H1 (cell line): ENCODE measurements around the gene CDK8.

Source experiments
- EZH2 ChIP-seq: fragments of 200-600 bp; sonication (generic); IDR thresholded peaks from 2 replicates; pipeline ENCODE4 v1.7.1; 2012; ENCODE audit warnings: low read depth, mild to moderate bottlenecking, moderate library complexity, low read length, inconsistent platforms; ENCODE audit not compliant: severe bottlenecking
- GTF2F1 ChIP-seq: IDR thresholded peaks from 2 replicates; pipeline ENCODE4 v1.6.1; 2012; ENCODE audit warnings: low read depth, low read length, improper control_type of control experiment, borderline replicate concordance
- POLR2AphosphoS5 ChIP-seq: IDR thresholded peaks from 2 replicates; pipeline ENCODE4 v1.6.1; 2011; ENCODE audit warnings: low read depth, low read length
- SIN3A ChIP-seq, 2 experiments: IDR thresholded peaks in 1 of 2; conservative IDR thresholded peaks in 1 of 2; 2 replicates each; pipeline ENCODE4 v1.6.1; 2011 to 2012; ENCODE audit warnings: low read length in 2 of 2, improper control_type of control experiment in 1 of 2, low read depth in 1 of 2, mild to moderate bottlenecking in 1 of 2
- SP1 ChIP-seq: IDR thresholded peaks from 2 replicates; pipeline ENCODE4 v1.6.1; 2011; ENCODE audit warnings: low read depth, low read length
- TCF12 ChIP-seq: IDR thresholded peaks from 2 replicates; pipeline ENCODE4 v1.6.1; 2011; ENCODE audit warnings: low read depth, mild to moderate bottlenecking, low read length
- YY1 ChIP-seq: IDR thresholded peaks from 2 replicates; pipeline ENCODE4 v1.6.1; 2011; ENCODE audit warnings: low read depth, mild to moderate bottlenecking, low read length
- TF ChIP-seq, protein P1 (sequence below): IDR thresholded peaks from 2 replicates; pipeline ENCODE4 v1.6.1; 2011; ENCODE audit warnings: low read length, improper control_type of control experiment
- TF ChIP-seq, protein P2 (sequence below), 3 experiments: IDR thresholded peaks; 1 replicate in 2 of 3; 2 replicates in 1 of 3; pipeline versions ENCODE4 v1.5.1 to v1.6.1; 2011; ENCODE audit warnings: low read length in 3 of 3, mild to moderate bottlenecking in 3 of 3, inconsistent platforms in 2 of 3, low read depth in 1 of 3, moderate library complexity in 1 of 3; ENCODE audit not compliant: insufficient read depth in 1 of 3; ENCODE audit errors: control extremely low read depth in 1 of 3

DNA sequence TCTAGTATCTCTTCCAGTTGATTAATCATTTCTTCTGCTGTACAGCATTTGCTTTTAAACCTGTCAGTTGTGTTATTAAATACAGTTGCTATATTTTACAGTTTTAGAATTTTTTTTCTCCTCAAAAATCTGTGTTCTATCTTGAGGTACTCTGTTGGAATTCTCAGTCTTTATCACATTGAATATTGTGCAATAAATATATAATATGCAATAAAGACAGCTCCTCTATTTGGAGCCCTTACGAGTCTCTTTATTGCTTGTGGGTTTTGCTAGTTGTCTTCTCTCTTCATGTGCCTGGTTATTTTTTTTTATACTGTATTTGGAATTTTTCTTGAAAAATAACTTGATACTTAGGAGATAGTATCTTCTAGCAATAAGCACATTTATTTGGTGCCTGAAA is 51.7 kb downstream of the CDK8 start:
- TF ChIP-seq SIN3A (conservative IDR thresholded peaks at IDR 0.05 in 1 of 2, IDR thresholded peaks at IDR 0.05 in 1 of 2; ENCODE audit: low read depth in 1 of 2, low read length in 2 of 2) (no peak), POLR2AphosphoS5 (no peak), SP1 (no peak), YY1 (no peak), GTF2F1 (no peak), EZH2 (no peak), TCF12 (no peak)
- TF ChIP-seq, protein P1, sequence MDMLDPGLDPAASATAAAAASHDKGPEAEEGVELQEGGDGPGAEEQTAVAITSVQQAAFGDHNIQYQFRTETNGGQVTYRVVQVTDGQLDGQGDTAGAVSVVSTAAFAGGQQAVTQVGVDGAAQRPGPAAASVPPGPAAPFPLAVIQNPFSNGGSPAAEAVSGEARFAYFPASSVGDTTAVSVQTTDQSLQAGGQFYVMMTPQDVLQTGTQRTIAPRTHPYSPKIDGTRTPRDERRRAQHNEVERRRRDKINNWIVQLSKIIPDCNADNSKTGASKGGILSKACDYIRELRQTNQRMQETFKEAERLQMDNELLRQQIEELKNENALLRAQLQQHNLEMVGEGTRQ = no peak
- TF ChIP-seq, protein P2, sequence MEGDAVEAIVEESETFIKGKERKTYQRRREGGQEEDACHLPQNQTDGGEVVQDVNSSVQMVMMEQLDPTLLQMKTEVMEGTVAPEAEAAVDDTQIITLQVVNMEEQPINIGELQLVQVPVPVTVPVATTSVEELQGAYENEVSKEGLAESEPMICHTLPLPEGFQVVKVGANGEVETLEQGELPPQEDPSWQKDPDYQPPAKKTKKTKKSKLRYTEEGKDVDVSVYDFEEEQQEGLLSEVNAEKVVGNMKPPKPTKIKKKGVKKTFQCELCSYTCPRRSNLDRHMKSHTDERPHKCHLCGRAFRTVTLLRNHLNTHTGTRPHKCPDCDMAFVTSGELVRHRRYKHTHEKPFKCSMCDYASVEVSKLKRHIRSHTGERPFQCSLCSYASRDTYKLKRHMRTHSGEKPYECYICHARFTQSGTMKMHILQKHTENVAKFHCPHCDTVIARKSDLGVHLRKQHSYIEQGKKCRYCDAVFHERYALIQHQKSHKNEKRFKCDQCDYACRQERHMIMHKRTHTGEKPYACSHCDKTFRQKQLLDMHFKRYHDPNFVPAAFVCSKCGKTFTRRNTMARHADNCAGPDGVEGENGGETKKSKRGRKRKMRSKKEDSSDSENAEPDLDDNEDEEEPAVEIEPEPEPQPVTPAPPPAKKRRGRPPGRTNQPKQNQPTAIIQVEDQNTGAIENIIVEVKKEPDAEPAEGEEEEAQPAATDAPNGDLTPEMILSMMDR (IDR thresholded peaks at IDR 0.05; ENCODE audit: control extremely low read depth in 1 of 3, insufficient read depth in 1 of 3, low read depth in 1 of 3, low read length in 3 of 3) = no peak
